Naive thymus-derived CD8-positive, alpha-beta T cell (primary cell): ENCODE results near the gene CLASP1. TPM values are rescaled to one million over a fixed set of nuclear protein-coding genes. Genes with fewer than 3 reads are reported as not detected.

Experiments
- ATAC-seq, 2 donors: fragments of 150-1000 bp; cut with Tn5 transposase in 1 of 2; sonication (Bioruptor Pico), chemical (Tn5 transposase) in 1 of 2; 1 replicate in 1 of 2; 2 replicates in 1 of 2; pipeline ENCODE4 v1.10.0; 2021; ENCODE audit warnings: mild to moderate bottlenecking in 2 of 2, moderate library complexity in 2 of 2
- POLR2A ChIA-PET: fragments of 350-600 bp; sonication (Branson Sonifier 250); formaldehyde crosslinking; loops from one replicate; lab custom pipeline; 2021; ENCODE audit warnings: antibody characterized with exemption; lab: Charles Lee
- DNase-seq, 10 donors: peaks; one replicate each; pipeline versions ENCODE4 v3.0.0 to v3.0.0-alpha.2; 2020 to 2022
- H3K27ac Mint-ChIP-seq, 10 donors: one replicate each; pipeline ENCODE4 v1.8.0; 2020 to 2022; ENCODE audit warnings: mild to moderate bottlenecking in 10 of 10, mixed read lengths in 10 of 10, moderate library complexity in 4 of 10, inconsistent platforms in 1 of 10
- H3K27me3 Mint-ChIP-seq, 5 donors: one replicate each; pipeline ENCODE4 v1.8.0; 2021 to 2022; ENCODE audit warnings: mixed read lengths in 5 of 5
- H3K36me3 Mint-ChIP-seq, 3 donors: one replicate each; pipeline ENCODE4 v1.8.0; 2020 to 2022; ENCODE audit warnings: mixed read lengths in 3 of 3, mild to moderate bottlenecking in 2 of 3, inconsistent platforms in 1 of 3
- H3K4me1 Mint-ChIP-seq, 4 donors: one replicate each; pipeline ENCODE4 v1.8.0; 2021 to 2022; ENCODE audit warnings: mixed read lengths in 4 of 4
- H3K4me3 Mint-ChIP-seq, 10 donors: one replicate each; pipeline ENCODE4 v1.8.0; 2020 to 2022; ENCODE audit warnings: mild to moderate bottlenecking in 10 of 10, mixed read lengths in 10 of 10, moderate library complexity in 6 of 10, inconsistent platforms in 1 of 10
- H3K9me3 Mint-ChIP-seq, 9 donors: one replicate each; pipeline ENCODE4 v1.8.0; 2020 to 2022; ENCODE audit warnings: mixed read lengths in 9 of 9, mild to moderate bottlenecking in 3 of 9, inconsistent platforms in 1 of 9, moderate library complexity in 1 of 9
- polyA plus RNA-seq, 3 donors: library from polyadenylated mRNA; unstranded; fragments of 300-500 nt; fragmentation: Illumina TruSeq; gene quantifications; one replicate each; pipeline ENCODE4 v1.2.3, GENCODE V29; 2021
- total RNA-seq, 8 experiments: library from RNA in 2 of 8; stranded (reverse) in 2 of 8; gene quantifications; one replicate each; pipeline ENCODE4 v1.2.3 and lab custom pipeline; 2021 to 2026

Gene CLASP1
- total and polyA plus RNA-seq, 5 experiments from 2014 or later = 10.8 to 73.5 (median 15.2) TPM

DNA sequence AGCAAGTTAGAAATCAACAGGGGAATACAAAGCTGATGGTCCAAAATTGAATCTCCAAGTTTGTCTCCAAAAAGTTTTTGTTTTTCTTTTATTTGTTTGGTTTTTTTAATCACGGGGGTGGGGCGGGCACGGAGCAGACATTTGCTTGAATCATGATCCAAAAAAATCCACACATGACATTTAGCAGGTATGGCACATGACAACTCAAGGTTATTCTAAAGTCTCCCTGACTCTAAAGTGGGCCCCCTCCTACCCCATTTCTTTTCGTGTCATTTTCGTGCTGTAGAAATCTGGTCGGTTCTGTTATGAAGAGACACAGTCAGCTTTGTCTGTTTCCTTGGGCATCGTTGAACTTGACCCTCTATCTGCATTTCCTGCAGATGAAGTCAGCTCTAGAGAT, 104.0 kb downstream of the CLASP1 start:
- ATAC-seq (no peak), DNase-seq (no peak)
- peak overlapping the region in 2 of 10 donors; percentile 2 to 53 for H3K27ac Mint-ChIP-seq
- no peaks in the 10 kb centered on the region for H3K27me3 Mint-ChIP-seq
- peaks cover 29 to 50% (median 46%) of the 10 kb centered on the region in 4 donors for H3K4me1 Mint-ChIP-seq
- no peak overlapping the region for H3K4me3 Mint-ChIP-seq
- H3K36me3 Mint-ChIP-seq = peaks cover 3 to 13% (median 13%) of the 10 kb centered on the region in 3 donors
- H3K9me3 Mint-ChIP-seq = peaks cover 0 to 13% (median 7%) of the 10 kb centered on the region in 9 donors
- POLR2A ChIA-PET = no interaction called here

DNA sequence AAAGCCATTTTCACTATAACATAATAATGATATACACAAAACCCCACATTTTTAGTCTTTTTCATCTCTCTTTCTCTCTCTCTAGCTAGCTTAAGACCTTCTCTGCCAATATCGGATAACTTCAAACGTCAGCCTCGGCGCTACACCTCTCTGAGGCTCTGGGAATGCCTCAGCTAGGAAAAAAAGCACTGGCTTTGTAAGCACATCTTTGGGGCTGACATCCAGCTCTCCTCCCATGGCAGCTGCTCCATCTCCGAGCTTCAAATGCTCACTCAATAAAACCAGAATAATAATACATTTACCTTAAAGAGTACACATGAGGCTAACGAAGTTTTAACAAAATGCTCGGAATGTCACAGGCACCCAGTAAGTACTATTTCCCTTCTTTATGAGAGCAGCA, 107.8 kb downstream of the CLASP1 start:
- Mint-ChIP-seq H3K4me1 (peaks cover 16 to 50% (median 42%) of the 10 kb centered on the region in 4 donors), H3K4me3 (no peak overlapping the region), H3K27me3 (no peaks in the 10 kb centered on the region), H3K9me3 (no peaks in the 10 kb centered on the region), H3K27ac (no peak overlapping the region), H3K36me3 (no peaks in the 10 kb centered on the region)
- ATAC-seq (no peak), DNase-seq (no peak)
- POLR2A ChIA-PET = no interaction called here

DNA sequence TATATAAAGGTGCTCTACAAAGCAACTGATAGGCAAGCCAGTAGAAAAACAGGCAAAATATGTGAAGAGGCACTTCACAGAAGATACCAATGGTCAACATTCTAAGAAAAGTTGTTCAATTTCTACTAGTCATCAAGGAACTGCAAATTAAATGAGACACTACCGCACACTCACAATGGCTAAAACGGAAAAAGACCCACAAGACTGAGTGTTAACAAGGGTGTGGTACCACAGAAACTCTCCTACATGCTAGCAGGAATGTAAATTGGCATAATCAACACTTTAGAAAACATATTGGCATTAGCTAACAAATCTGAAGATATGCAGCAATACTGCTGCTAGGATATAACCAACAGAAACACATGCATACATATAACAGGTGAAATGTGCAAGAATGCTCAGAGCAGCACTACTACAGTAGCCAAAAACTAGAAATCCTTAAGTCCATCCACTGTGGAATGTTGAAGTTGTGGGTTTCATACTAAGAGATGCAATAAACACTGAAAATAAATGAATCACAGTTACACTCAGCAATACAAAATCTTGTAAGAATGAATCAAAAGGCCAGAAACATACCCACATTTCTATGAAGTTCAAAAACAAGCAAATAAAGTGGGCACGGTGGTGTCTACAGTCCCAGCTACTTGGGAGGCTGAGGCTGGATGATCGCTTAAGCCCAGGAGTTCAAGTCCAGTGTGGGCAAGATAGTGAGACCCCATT, 109.4 kb downstream of the CLASP1 start:
- DNase-seq (no peak), ATAC-seq (no peak)
- Mint-ChIP-seq H3K27me3 (no peaks in the 10 kb centered on the region), H3K27ac (peak overlapping the region in 5 of 10 donors; percentile 14 to 65 (median 17)), H3K36me3 (no peaks in the 10 kb centered on the region), H3K4me3 (peak overlapping the region in 2 of 10 donors; percentile 51 to 52), H3K9me3 (no peaks in the 10 kb centered on the region), H3K4me1 (peaks cover 11 to 41% (median 37%) of the 10 kb centered on the region in 4 donors)
- POLR2A ChIA-PET = no interaction called here

DNA sequence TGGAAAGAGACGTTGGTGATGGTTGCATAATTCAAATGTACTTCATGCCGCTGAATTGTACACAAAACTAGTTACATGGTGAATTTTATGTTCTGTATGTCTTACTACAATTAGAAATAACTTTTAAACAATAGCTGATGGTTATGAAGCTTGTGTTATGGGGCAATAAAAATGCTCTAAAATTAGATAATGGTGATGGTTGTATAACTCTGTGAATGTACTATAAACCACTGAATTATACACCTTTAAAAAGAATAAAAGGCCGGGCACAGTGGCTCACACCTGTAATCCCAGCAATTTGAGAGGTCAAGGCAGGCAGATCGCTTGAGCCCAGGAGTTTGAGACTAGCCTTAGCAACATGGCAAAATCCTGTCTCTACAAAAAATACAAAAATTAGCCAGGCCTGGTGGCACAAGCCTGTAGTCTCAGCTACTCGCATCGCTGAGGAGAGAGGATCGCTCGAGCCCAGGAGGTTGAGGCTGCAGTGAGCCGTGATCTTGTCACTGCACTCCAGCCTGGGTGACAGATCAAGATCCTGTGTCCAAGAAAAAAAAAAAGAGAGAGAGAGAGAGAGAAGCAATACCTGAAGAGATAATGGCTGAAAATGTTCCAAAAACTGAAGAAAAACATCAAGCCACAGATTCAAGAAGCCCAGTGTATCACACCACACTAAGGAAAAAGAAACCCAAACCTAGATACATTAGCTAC, 112.3 kb downstream of the CLASP1 start:
- POLR2A ChIA-PET = interaction anchor here (0.8 kb wide), 1 partner anchor 199 kb away, joined by 3 read pairs; the partner anchor contains the start of gene NIFK
- H3K9me3 Mint-ChIP-seq = no peaks in the 10 kb centered on the region
- DNase-seq (no peak), ATAC-seq (no peak)
- no peak overlapping the region for H3K4me3 Mint-ChIP-seq
- H3K27ac Mint-ChIP-seq = peak overlapping the region in 3 of 10 donors; percentile 8 to 78 (median 40)
- no peaks in the 10 kb centered on the region for H3K36me3 Mint-ChIP-seq
- H3K27me3 Mint-ChIP-seq = no peaks in the 10 kb centered on the region
- H3K4me1 Mint-ChIP-seq = peaks cover 12 to 56% (median 39%) of the 10 kb centered on the region in 4 donors

DNA sequence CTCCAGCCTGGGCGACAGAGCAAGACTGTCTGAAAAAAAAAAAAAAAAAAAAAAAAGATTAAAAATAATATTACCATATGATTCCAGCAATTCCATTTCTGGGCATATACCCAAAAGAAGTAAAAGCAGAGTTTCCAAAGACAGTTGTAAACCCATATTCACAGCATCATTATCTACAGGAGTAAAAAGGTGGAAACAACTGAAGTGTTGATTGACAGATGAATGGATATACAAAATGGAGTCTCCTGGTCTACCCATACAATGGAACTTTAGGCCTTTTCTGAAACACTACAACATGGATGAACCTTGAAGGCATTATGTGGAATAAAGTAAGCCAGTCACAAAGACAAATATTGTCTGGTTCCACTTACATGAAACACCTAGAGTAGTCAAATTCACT, 112.9 kb downstream of the CLASP1 start:
- Mint-ChIP-seq H3K27me3 (no peaks in the 10 kb centered on the region), H3K9me3 (no peaks in the 10 kb centered on the region), H3K4me3 (no peak overlapping the region), H3K4me1 (peaks cover 12 to 59% (median 42%) of the 10 kb centered on the region in 4 donors), H3K27ac (peak overlapping the region in 3 of 10 donors; percentile 8 to 78 (median 40)), H3K36me3 (no peaks in the 10 kb centered on the region)
- POLR2A ChIA-PET = no interaction called here
- ATAC-seq (no peak), DNase-seq (no peak)

DNA sequence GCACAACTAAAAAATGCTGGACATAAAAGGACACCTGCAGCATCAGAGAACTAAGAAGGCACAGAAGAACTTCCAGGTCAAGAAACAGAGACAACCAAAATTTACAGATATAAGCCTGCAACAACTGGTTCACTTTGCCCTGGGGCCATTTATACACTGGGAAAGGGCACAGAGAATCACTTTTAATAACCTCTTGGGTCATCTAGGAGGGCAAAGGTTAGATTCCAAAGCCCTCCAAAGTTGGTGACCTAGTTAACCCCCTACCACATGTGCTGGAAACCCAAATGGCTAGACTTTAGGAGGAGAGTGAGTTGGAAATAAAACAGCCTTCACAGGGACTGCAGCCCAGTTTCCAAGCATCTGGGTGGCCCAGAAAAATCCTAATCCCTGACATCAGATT, 115.3 kb downstream of the CLASP1 start:
- no peak for DNase-seq
- POLR2A ChIA-PET = no interaction called here
- H3K4me1 Mint-ChIP-seq = peaks cover 14 to 50% (median 42%) of the 10 kb centered on the region in 4 donors
- no peaks in the 10 kb centered on the region for H3K9me3 Mint-ChIP-seq
- no peak overlapping the region for H3K4me3 Mint-ChIP-seq
- no peaks in the 10 kb centered on the region for H3K36me3 Mint-ChIP-seq
- no peaks in the 10 kb centered on the region for H3K27me3 Mint-ChIP-seq
- ATAC-seq = no peak
- H3K27ac Mint-ChIP-seq = peak overlapping the region in 6 of 10 donors; percentile 34 to 95 (median 62)

DNA sequence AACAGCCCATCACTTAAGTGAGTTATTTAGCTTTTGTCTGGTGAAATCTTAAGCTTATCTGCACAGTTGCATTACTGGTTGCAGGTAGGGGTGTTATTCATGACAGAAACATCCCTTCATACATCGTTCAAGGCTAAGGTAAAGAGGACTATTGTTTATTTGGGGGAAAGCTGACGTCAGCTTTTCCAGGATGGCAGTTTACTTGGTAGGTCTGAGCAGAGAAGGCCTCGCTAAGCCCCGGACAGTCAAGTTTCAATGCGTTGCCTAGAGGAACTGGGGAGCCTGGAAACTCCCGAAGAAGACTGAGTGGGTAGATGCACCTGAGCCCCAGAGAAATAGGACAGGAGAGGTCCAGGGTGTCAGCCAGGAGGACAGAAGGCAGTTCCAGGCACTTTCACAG, 116.4 kb downstream of the CLASP1 start:
- Mint-ChIP-seq H3K9me3 (no peaks in the 10 kb centered on the region), H3K27me3 (no peaks in the 10 kb centered on the region), H3K27ac (peak overlapping the region in 8 of 10 donors; percentile 34 to 95 (median 72))

DNA sequence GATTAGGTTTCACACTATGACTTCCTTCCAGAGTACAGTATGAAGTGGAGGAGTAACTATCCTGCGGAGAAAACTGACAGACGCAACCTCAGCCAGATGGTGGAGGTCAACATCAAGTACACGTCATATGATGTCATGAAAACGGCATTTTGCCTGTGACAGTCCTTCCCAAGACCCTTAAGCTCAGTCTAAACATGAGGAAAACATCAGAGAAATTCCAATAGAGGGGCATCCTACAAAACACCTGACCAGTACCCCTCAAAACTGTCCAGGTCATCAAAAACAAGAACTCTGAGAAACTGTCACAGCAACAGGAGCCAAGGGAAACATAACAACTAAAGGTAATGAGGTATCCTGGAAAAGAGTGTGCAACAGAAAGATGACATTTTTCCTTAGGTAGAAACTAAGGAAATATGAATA, 116.9 kb downstream of the CLASP1 start:
- H3K27ac Mint-ChIP-seq = peak overlapping the region in 9 of 10 donors; percentile 34 to 95 (median 79)
- POLR2A ChIA-PET = interaction anchor here (0.6 to 4.6 kb wide), 3 partner anchors 98 to 205 kb away, joined by 6 to 105 read pairs (median 35); partner anchors contain the start of genes CLASP1 and NIFK
- H3K27me3 Mint-ChIP-seq = no peaks in the 10 kb centered on the region
- ATAC-seq = no peak
- H3K36me3 Mint-ChIP-seq = peaks cover 0 to 2% (median 0%) of the 10 kb centered on the region in 3 donors
- H3K9me3 Mint-ChIP-seq = no peaks in the 10 kb centered on the region
- peak overlapping the region in 7 of 10 donors; percentile 13 to 64 (median 45) for H3K4me3 Mint-ChIP-seq
- peaks cover 17 to 57% (median 46%) of the 10 kb centered on the region in 4 donors for H3K4me1 Mint-ChIP-seq
- no peak for DNase-seq

More for the DNA sequence above, 116.4 kb downstream of the CLASP1 start:
- H3K4me3 Mint-ChIP-seq = no peak overlapping the region
- POLR2A ChIA-PET = interaction anchor here (3.5 to 4.6 kb wide), 2 partner anchors 116 to 205 kb away, joined by 35 to 105 read pairs; partner anchors contain the start of genes CLASP1 and NIFK
- ATAC-seq = no peak
- H3K4me1 Mint-ChIP-seq = peaks cover 17 to 57% (median 49%) of the 10 kb centered on the region in 4 donors
- DNase-seq = no peak
- H3K36me3 Mint-ChIP-seq = no peaks in the 10 kb centered on the region

DNA sequence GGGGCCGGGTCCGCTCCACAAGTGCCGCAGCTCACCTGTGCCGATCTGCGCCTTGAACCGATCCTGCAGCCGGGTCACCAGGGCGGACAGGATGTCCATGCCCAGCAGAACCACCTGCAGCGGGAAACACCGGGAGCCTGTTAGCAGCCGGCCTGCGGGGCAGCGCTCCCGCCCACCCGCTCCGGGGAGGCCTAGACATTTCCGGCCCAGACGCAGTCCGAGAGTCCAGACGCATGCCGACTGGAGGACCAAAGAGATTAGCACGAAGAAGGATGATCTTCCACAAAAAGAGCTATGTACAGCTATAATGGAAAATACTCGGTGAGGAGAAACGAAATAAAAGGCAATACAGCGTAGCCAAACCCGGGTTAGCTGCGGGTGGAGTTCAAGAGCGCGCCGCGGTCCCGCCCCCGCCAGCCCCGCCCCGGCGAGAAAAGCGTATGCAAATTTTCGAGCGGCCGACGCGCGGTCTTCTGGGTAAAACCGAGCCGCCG, 119.0 kb downstream of the CLASP1 start:
- no peaks in the 10 kb centered on the region for H3K27me3 Mint-ChIP-seq
- ATAC-seq = peak; percentile 70 to 72
- no peaks in the 10 kb centered on the region for H3K9me3 Mint-ChIP-seq
- POLR2A ChIA-PET = interaction anchor here (0.6 to 4.6 kb wide), 11 partner anchors 9 to 226 kb away, joined by 3 to 105 read pairs (median 7); partner anchors contain the start of genes CLASP1, NIFK and TSN
- H3K27ac Mint-ChIP-seq = peak overlapping the region; percentile 95 to 100 (median 99)
- DNase-seq = peak in 7 of 10 donors; percentile 71 to 90 (median 81)
- H3K36me3 Mint-ChIP-seq = peaks cover 0 to 19% (median 0%) of the 10 kb centered on the region in 3 donors
- H3K4me3 Mint-ChIP-seq = peak overlapping the region; percentile 88 to 97 (median 95)
- peaks cover 15 to 47% (median 35%) of the 10 kb centered on the region in 4 donors for H3K4me1 Mint-ChIP-seq

DNA sequence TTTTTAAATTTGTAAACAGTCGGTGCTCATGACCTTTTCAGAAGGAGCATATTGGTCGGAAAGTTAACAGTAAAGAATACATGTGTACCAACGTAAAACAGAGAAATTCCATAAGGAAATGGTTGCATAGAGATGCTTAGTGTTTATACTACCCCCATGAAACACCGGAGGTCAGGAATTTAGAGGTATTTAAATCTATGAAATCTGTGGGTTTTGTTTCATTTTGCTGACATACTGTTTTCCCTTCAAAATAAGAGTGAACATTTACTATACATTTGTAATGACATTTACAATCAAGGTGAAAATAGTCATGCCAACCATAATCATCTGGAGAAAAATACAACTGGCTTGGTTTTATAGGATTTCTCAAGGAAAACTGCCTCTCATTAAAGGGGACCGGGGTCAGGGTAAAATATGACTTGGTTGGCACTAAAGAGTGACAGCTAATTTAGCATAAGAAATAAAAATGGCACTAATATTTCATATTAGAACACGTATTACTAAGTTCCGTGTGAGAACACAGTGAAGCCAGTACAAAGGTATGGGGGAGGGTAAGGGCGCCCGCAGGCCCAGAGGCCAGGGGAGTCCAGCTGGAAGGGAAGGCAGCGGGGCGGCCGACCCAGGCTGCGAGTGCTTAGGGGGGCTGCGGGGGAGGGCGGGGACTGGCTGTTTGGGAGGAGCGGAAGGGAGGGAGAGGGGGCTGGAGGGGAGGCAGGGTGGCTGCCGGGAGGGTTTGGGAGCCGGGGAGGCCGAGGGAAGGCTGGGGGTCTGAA, 119.6 kb downstream of the CLASP1 start:
- Mint-ChIP-seq H3K4me1 (peaks cover 15 to 46% (median 33%) of the 10 kb centered on the region in 4 donors), H3K4me3 (peak overlapping the region; percentile 88 to 97 (median 95))
- peak in 1 of 2 donors; percentile 2 for ATAC-seq

DNA sequence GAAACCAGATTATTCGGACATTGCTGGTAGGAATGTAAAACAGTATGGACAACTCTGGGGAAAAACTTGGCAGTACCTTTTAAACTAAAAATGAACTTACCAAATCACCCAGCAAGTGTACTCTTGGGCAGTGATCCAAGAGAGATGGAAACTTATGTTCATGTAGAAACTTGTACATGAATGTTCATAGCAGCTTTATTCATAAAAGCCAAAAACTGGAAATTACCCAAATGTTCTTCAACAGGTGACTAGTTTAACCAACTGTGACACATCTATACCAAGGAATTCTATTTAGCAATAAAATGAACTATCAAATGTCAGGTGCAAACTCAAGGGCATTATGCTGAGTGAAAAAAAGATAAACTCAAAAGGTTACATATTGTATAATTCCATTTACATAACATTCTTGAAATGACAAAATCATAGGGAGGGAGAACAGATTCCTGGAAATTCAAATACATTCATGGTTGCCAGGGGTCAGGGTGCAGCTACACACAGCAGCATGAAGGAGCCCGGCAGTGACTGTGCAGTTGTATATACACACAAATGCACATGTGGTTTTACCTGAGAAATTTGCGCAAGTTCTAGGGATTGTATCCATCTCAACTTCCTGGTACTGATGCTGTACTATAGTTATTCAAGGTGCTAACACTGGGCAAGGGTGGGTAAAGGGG, 122.1 kb downstream of the CLASP1 start:
- POLR2A ChIA-PET = no interaction called here

More for the DNA sequence above, 119.6 kb downstream of the CLASP1 start:
- no peaks in the 10 kb centered on the region for H3K9me3 Mint-ChIP-seq
- no peaks in the 10 kb centered on the region for H3K27me3 Mint-ChIP-seq
- H3K36me3 Mint-ChIP-seq = peaks cover 0 to 25% (median 0%) of the 10 kb centered on the region in 3 donors
- POLR2A ChIA-PET = interaction anchor here (1.1 to 4.6 kb wide), 9 partner anchors 8 to 227 kb away, joined by 3 to 105 read pairs (median 8); partner anchors contain the start of genes CLASP1, NIFK and TSN
- peak in 3 of 10 donors; percentile 3 to 29 (median 4) for DNase-seq
- H3K27ac Mint-ChIP-seq = peak overlapping the region; percentile 92 to 100 (median 99)

More for the DNA sequence above, 122.1 kb downstream of the CLASP1 start:
- no peak overlapping the region for H3K27ac Mint-ChIP-seq
- H3K9me3 Mint-ChIP-seq = no peaks in the 10 kb centered on the region
- H3K27me3 Mint-ChIP-seq = no peaks in the 10 kb centered on the region
- peak overlapping the region in 1 of 10 donors; percentile 29 for H3K4me3 Mint-ChIP-seq
- ATAC-seq = no peak
- DNase-seq = no peak
- H3K4me1 Mint-ChIP-seq = peaks cover 11 to 30% (median 28%) of the 10 kb centered on the region in 4 donors
- H3K36me3 Mint-ChIP-seq = peaks cover 0 to 39% (median 3%) of the 10 kb centered on the region in 3 donors
